ENCODE results near the gene CS.
"Not testable (repeated sequence)": the region's sequence is repeated elsewhere in the genome, so short reads cannot be mapped to it uniquely, and the experiment has no call there.

Gene CS

GRCh38 chr12:56321027-56321426 is 20.9 kb upstream of the CS start:
- no peak for DNase-seq (ENCODE audit: low spot score)

- DNase-seq (ENCODE audit: low spot score): no peak
Measured at GRCh38 chr12:56317675-56318074, 17.5 kb upstream of the CS start.

- DNase-seq (ENCODE audit: low spot score): peak; percentile 96
Measured at GRCh38 chr12:56315622-56316473, 15.7 kb upstream of the CS start, which contains the start of gene CNPY2. CNPY2 (minus strand) TSS chr12:56315988; CDS start chr12:56315217, 771 bp downstream.

GRCh38 chr12:56315249-56315621 is 15.1 kb upstream of the CS start:
- DNase-seq (ENCODE audit: low spot score): no peak

- DNase-seq (ENCODE audit: low spot score): no peak
Measured at GRCh38 chr12:56311003-56311402, 10.9 kb upstream of the CS start.

- no peak for DNase-seq (ENCODE audit: low spot score)
Measured at GRCh38 chr12:56308714-56309113, 8.6 kb upstream of the CS start.

GRCh38 chr12:56307221-56307965 is 7.3 kb upstream of the CS start:
- DNase-seq (ENCODE audit: low spot score): no peak

- DNase-seq (ENCODE audit: low spot score): no peak
Measured at GRCh38 chr12:56304872-56305590, 4.9 kb upstream of the CS start.

GRCh38 chr12:56304276-56304675 is 4.1 kb upstream of the CS start:
- no peak for DNase-seq (ENCODE audit: low spot score)

GRCh38 chr12:56300644-56301464 is 724 bp upstream of the CS start:
- no peak for DNase-seq (ENCODE audit: low spot score)

GRCh38 chr12:56299308-56299852 is 750 bp downstream of the CS start:
- peak; percentile 20 for DNase-seq (ENCODE audit: low spot score)

- DNase-seq (ENCODE audit: low spot score): no peak
Measured at GRCh38 chr12:56298828-56299227, 1.3 kb downstream of the CS start.

GRCh38 chr12:56297400-56297799 is 2.7 kb downstream of the CS start:
- no peak for DNase-seq (ENCODE audit: low spot score)

- no peak for DNase-seq (ENCODE audit: low spot score)
Measured at GRCh38 chr12:56296295-56296694, 3.8 kb downstream of the CS start.

- no peak for DNase-seq (ENCODE audit: low spot score)
Measured at GRCh38 chr12:56293795-56294194, 6.3 kb downstream of the CS start.

- no peak for DNase-seq (ENCODE audit: low spot score)
Measured at GRCh38 chr12:56288705-56289387, 11.3 kb downstream of the CS start.

GRCh38 chr12:56286044-56286830 is 13.9 kb downstream of the CS start:
- DNase-seq (ENCODE audit: low spot score): no peak

GRCh38 chr12:56284263-56284662 is 15.9 kb downstream of the CS start:
- DNase-seq (ENCODE audit: low spot score): not testable (repeated sequence)

GRCh38 chr12:56282579-56282978 is 17.6 kb downstream of the CS start:
- DNase-seq (ENCODE audit: low spot score): no peak

GRCh38 chr12:56282030-56282429 is 18.1 kb downstream of the CS start:
- DNase-seq (ENCODE audit: low spot score): no peak
